Hepatocyte (in vitro differentiated cells): Measurements from ENCODE around the gene PRDM16. TPM values are rescaled to one million over a fixed set of nuclear protein-coding genes. Genes with fewer than 3 reads are reported as not detected.

ENCODE experiments used
- DNase-seq: peaks from one replicate; pipeline ENCODE4 v3.0.0-alpha.2; 2016; ENCODE audit warnings: low spot score
- H2AFZ ChIP-seq: fragments of 200-600 bp; sonication (generic); 2 replicates; pipeline ENCODE4 v1.6.0; 2016; ENCODE audit warnings: antibody characterized with exemption, mild to moderate bottlenecking
- H3K27ac ChIP-seq: fragments of 200-600 bp; sonication (generic); 2 replicates; pipeline ENCODE4 v1.5.1; 2016; ENCODE audit warnings: mild to moderate bottlenecking
- H3K27me3 ChIP-seq: fragments of 200-600 bp; sonication (generic); 2 replicates; pipeline ENCODE4 v1.6.1; 2016
- H3K36me3 ChIP-seq: fragments of 200-600 bp; sonication (generic); replicated peaks from 2 replicates; pipeline ENCODE4 v1.5.1; 2016; ENCODE audit warnings: low read depth; ENCODE audit not compliant: insufficient read depth
- H3K4me1 ChIP-seq: fragments of 200-600 bp; sonication (generic); 2 replicates; pipeline ENCODE4 v1.5.1; 2016; ENCODE audit warnings: mild to moderate bottlenecking, moderate library complexity; ENCODE audit not compliant: insufficient read depth
- H3K4me2 ChIP-seq: fragments of 200-600 bp; sonication (generic); 2 replicates; pipeline ENCODE4 v1.6.0; 2016
- H3K4me3 ChIP-seq: fragments of 200-600 bp; sonication (generic); 2 replicates; pipeline ENCODE4 v1.5.1; 2016; ENCODE audit warnings: mild to moderate bottlenecking
- H3K79me2 ChIP-seq: fragments of 200-600 bp; sonication (generic); 2 replicates; pipeline ENCODE4 v1.6.0; 2017; ENCODE audit warnings: mild to moderate bottlenecking
- H3K9me2 ChIP-seq: fragments of 200-600 bp; sonication (generic); replicated peaks from 2 replicates; pipeline ENCODE4 v1.6.0; 2017; ENCODE audit warnings: mild to moderate bottlenecking; ENCODE audit not compliant: insufficient read depth
- H3K9me3 ChIP-seq: fragments of 200-600 bp; sonication (generic); 2 replicates; pipeline ENCODE4 v1.5.1; 2016; ENCODE audit warnings: low read depth, mild to moderate bottlenecking
- H4K20me1 ChIP-seq: fragments of 200-600 bp; sonication (generic); 2 replicates; pipeline ENCODE4 v1.6.0; 2016; ENCODE audit warnings: mild to moderate bottlenecking; ENCODE audit not compliant: insufficient read depth, poor library complexity, severe bottlenecking
- EZH2 ChIP-seq: fragments of 200-600 bp; sonication (generic); IDR thresholded peaks from 2 replicates; pipeline ENCODE4 v1.6.1; 2016; ENCODE audit warnings: antibody characterized with exemption, mild to moderate bottlenecking, borderline replicate concordance
- EZH2phosphoT487 ChIP-seq: fragments of 200-600 bp; sonication (generic); IDR thresholded peaks from one replicate; pipeline ENCODE4 v1.6.1; 2018; ENCODE audit warnings: antibody characterized with exemption, mild to moderate bottlenecking, low read depth, moderate library complexity; ENCODE audit not compliant: unreplicated experiment, severe bottlenecking
- WGBS: methylation state at CpG from one replicate; pipeline ENCODE4 v1.1.6; 2016; ENCODE audit warnings: low lambda C conversion rate; ENCODE audit errors: missing lambda C conversion rate; 5-methylcytosine and 5-hydroxymethylcytosine counted together
- polyA plus RNA-seq: library from polyadenylated mRNA; unstranded; fragments of >200 nt; fragmentation: Nextera tagmentation; extraction: Ambion mirVana; gene quantifications from 2 replicates; pipeline ENCODE4 v1.2.1, GENCODE V29; 2016
- total RNA-seq: library from RNA; depleted of rRNA; stranded (reverse); fragments of >200 nt; gene quantifications from 2 replicates; pipeline ENCODE4 v1.2.3, GENCODE V29; 2014
- TF ChIP-seq, protein P1 (sequence below): fragments of 200-600 bp; sonication (generic); IDR thresholded peaks from 2 replicates; pipeline ENCODE4 v1.5.1; 2016; ENCODE audit warnings: antibody characterized with exemption, mild to moderate bottlenecking; ENCODE audit not compliant: poor library complexity

PRDM16 gene
- total and polyA plus RNA-seq, 2 experiments from 2014 or later, result 8.1 to 9.9 TPM

- Histone ChIP-seq H3K79me2 (peaks cover 30% of the 10 kb centered on the region), H3K36me3 (no peaks in the 10 kb centered on the region), H3K4me2 (peak overlapping the region; percentile 79), H3K9me2 (no peaks in the 10 kb centered on the region), H3K27ac (no peak overlapping the region), H2AFZ (no peak overlapping the region), H3K27me3 (peaks cover 56% of the 10 kb centered on the region), H4K20me1 (no peaks in the 10 kb centered on the region), H3K4me1 (peaks cover 17% of the 10 kb centered on the region), H3K4me3 (no peak overlapping the region), H3K9me3 (no peaks in the 10 kb centered on the region)
- 35% methylated on average over 9 of the region's 9 CpGs for WGBS
- TF ChIP-seq EZH2, result no peak
- TF ChIP-seq EZH2phosphoT487, result no peak
- TF ChIP-seq, protein P1, sequence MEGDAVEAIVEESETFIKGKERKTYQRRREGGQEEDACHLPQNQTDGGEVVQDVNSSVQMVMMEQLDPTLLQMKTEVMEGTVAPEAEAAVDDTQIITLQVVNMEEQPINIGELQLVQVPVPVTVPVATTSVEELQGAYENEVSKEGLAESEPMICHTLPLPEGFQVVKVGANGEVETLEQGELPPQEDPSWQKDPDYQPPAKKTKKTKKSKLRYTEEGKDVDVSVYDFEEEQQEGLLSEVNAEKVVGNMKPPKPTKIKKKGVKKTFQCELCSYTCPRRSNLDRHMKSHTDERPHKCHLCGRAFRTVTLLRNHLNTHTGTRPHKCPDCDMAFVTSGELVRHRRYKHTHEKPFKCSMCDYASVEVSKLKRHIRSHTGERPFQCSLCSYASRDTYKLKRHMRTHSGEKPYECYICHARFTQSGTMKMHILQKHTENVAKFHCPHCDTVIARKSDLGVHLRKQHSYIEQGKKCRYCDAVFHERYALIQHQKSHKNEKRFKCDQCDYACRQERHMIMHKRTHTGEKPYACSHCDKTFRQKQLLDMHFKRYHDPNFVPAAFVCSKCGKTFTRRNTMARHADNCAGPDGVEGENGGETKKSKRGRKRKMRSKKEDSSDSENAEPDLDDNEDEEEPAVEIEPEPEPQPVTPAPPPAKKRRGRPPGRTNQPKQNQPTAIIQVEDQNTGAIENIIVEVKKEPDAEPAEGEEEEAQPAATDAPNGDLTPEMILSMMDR, result no peak
- no peak for DNase-seq
Measured at GRCh38 chr1:3073186-3073488, 4.1 kb downstream of the PRDM16 start.

DNA sequence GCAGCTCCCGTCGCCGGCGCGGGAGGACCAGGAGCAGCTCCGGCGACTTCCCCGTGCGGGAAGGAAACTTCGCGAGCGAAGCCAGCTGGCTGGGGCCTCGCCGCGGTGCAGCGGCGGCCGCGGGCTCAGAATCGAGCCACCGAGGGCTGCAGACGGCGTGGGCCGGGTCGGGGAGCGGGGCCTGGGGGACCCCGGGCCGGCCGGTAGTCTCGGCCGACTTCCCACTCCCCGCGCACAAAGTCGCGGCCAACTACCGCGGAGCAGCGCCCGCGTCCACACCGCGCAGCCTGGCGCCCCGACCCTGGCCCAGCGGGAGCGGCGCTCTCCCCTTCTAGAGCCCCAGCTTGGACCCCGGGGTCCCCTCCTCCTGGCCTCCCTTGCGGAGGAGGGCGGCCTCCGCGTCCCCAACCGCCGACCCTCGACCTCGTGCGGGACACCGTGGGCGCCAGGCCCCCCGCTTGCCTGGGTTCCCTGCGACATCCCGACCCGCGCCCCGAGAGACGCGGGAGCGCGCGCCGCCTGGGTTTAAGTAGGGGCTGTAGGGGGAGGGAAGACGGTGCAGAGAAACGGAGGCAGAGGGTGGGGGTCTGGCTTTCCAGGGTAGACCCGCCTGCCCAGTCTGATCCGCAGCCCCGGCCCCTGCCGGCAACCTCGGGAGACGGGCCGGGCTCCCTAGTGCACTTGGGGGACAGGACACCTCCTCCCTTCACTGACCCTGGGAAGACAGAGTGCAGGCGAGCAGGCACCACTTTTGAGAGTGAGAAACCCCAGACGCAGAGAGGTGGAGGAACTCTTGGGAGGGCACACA lies 4.7 kb downstream of the PRDM16 start:
- Histone ChIP-seq H4K20me1 (no peaks in the 10 kb centered on the region), H3K4me3 (no peak overlapping the region), H3K27me3 (peaks cover 56% of the 10 kb centered on the region), H3K9me3 (no peaks in the 10 kb centered on the region), H3K4me2 (peak overlapping the region; percentile 79), H3K79me2 (peaks cover 30% of the 10 kb centered on the region), H2AFZ (no peak overlapping the region), H3K4me1 (peaks cover 12% of the 10 kb centered on the region), H3K9me2 (no peaks in the 10 kb centered on the region), H3K36me3 (no peaks in the 10 kb centered on the region), H3K27ac (no peak overlapping the region)
- peak; percentile 94 for TF ChIP-seq EZH2
- TF ChIP-seq EZH2phosphoT487, result peak; percentile 66
- TF ChIP-seq, protein P1, result no peak
- DNase-seq, result peak; percentile 34
- WGBS, result 15% methylated on average over 56 of the region's 82 CpGs

DNA sequence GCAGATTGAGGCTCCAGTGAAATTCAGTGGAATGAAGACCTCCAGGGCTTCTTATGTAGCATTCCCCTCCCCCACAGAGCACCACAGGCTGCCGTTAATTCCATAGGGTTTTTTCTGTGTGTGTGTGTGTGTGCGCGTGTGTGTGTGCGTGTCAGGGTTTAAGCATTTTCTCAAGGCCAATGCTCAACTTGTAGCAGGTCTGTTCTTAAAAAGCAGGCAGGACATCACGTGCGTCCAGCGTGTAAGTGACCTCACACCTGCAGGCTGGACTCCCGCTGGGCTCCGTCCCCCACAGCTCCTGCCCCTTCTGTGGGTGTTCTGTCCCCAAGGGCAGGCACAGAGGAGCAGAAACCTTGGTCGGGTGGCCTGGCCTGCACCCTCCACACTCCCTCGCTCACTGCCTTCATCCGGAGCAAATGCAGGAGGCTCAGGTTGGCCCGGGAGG lies 5.3 kb downstream of the PRDM16 start:
- Histone ChIP-seq H3K4me3 (no peak overlapping the region), H3K9me2 (no peaks in the 10 kb centered on the region), H4K20me1 (no peaks in the 10 kb centered on the region), H3K4me1 (peaks cover 10% of the 10 kb centered on the region), H3K36me3 (no peaks in the 10 kb centered on the region), H3K9me3 (no peaks in the 10 kb centered on the region), H3K79me2 (peaks cover 34% of the 10 kb centered on the region), H3K27me3 (peaks cover 56% of the 10 kb centered on the region), H2AFZ (no peak overlapping the region), H3K27ac (no peak overlapping the region), H3K4me2 (peak overlapping the region; percentile 79)
- TF ChIP-seq, protein P1, result no peak
- TF ChIP-seq EZH2 (no peak), EZH2phosphoT487 (no peak)
- peak; percentile 28 for DNase-seq
- 62% methylated on average over 12 of the region's 13 CpGs for WGBS
